SK-N-MC (cell line): ENCODE data around the gene TP63.

ENCODE experiments used
- EZH2 ChIP-seq: fragments of 200-600 bp; sonication (generic); IDR thresholded peaks from one replicate; pipeline ENCODE4 v1.6.1; 2017; ENCODE audit warnings: antibody characterized with exemption
- FOXP2 ChIP-seq: optimal IDR thresholded peaks from 2 replicates; pipeline ENCODE3; 2011; ENCODE audit warnings: mild to moderate bottlenecking, moderate library complexity; ENCODE audit not compliant: insufficient read depth; ENCODE audit errors: extremely low read length, control extremely low read depth

DNA sequence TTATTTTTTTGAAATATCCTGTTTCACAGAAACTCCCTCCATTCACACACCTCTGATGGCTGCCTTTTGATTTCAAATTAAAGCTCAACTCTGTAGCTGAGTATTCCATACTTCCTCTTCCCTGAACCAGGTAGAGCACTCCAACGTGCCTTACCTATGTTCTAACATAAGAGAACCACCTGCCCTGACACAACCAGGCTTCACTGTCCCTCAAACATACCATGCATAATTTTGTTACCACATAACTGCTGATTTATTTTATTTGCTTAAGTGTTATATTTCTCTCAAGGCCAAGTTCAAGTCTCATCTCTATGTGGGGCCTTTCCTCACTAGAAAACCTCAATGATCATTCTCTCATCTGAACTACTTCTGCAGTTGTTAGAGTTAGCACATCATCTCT, 279.8 kb downstream of the TP63 start:
- TF ChIP-seq FOXP2 (no peak), EZH2 (no peak)
